GM19035 (cell line): ENCODE data around the gene CNTN2.

ENCODE experiments used
- ATAC-seq: cut with Tn5 transposase; IDR thresholded peaks from one replicate; pipeline ENCODE4 v1.9.1; 2021; ENCODE audit not compliant: unreplicated experiment

CNTN2 gene

DNA sequence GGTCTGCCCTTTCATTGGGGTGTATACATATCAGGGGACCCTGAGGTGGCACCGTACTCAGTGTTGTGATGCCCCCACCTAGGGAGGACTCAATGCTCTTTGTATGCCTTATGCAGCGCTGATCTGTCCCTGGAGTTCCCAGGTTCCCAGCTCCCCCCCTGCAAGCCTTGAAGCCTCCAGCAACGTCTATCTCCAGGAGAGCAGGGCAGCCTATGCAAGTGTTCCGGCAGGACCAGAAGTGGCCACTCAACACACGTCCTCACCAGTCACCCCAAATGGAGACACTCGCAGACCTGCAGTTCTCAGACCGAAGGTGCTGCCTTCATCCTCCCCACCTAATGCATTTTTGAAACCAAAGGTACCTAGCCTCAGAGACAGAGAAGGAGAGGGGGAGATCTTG, 25.2 kb upstream of the CNTN2 start:
- no peak for ATAC-seq

GRCh38 chr1:205018381-205018780, 24.6 kb upstream of the CNTN2 start:
- no peak for ATAC-seq

DNA sequence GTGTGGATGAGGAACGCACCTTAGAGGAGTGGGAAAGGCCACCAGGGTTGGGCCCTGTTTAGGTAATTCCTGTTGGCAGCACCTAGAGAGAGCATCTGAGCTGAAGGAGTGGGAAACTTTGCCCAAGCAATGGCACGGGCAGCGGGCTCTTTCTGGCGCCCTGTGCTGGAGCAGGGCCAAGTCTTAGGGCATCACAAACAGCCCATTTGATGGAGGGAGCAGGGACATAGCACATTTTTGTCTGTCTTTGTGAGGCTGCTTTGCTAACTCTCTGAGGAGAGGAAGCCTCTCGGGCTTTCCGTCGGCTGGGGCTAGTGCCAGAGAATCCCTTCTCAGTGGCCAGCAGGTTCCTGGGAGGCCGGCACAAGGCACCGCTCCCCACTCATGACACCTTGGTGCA, 22.5 kb upstream of the CNTN2 start:
- ATAC-seq = no peak

DNA sequence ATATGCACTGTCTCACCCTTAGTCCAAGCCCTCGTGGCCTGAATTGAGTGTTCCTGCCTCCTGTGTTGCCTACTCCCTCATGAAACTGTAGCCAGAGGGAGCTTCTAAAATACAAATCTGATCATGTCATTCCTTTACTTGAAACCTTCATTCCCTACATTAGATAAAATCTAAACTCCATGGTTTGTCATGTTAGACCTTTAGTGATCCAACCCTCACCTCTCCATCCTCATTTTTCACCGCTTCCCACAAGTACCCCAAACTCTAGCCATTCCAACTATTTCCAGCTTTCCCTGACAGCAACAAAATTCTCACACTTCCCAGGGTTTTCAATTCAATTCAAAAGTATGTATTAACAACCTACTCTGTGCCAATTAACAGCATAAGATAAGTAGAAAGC, 18.3 kb upstream of the CNTN2 start:
- no peak for ATAC-seq

GRCh38 chr1:205025239-205025638, 17.8 kb upstream of the CNTN2 start:
- no peak for ATAC-seq

- ATAC-seq = no peak
These were observed 16.8 kb upstream of the CNTN2 start for GRCh38 chr1:205026181-205026580.

DNA sequence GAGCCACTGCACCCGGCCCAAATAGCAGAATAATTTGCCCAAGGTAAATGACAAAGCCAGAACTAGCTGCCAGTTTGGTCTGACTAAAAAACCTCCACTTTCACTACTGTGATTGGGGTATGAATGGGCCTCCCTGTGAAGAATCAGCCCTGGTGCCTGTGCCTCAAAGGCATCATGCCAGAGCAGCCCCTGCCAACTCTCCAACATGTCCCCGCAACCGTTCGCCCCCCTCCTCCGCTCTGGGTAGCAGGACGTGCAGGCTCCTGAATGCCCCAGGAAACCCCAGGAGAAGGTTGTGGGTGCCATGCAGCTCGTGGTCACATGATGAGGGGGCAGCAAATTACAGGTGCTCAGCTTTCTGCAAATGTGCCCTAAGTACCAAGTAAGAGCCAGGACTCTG, 14.6 kb upstream of the CNTN2 start:
- ATAC-seq = no peak

- no peak for ATAC-seq
These were observed 14.1 kb upstream of the CNTN2 start for GRCh38 chr1:205028924-205029323.

GRCh38 chr1:205030241-205030640, 12.8 kb upstream of the CNTN2 start:
- no peak for ATAC-seq

DNA sequence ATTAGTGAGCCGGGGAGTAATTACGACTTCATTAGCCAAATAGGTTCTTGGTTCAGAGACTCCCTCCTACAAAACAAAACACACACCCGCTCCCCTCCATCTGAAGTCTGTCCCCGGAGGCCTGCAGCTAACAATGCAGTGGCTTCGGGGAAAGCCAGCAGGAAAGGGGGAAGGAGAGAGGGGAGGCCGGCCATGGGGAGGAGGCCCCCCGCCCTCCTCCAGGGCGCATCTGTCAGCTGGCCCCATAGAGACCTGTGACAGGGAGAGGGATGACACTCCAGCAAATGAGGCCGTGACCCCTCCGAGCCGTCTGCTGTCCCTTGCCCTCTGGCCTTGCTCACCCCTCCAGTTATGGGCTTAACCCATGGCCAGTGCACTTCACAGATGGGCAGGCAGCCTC, 12.1 kb upstream of the CNTN2 start:
- ATAC-seq = no peak

DNA sequence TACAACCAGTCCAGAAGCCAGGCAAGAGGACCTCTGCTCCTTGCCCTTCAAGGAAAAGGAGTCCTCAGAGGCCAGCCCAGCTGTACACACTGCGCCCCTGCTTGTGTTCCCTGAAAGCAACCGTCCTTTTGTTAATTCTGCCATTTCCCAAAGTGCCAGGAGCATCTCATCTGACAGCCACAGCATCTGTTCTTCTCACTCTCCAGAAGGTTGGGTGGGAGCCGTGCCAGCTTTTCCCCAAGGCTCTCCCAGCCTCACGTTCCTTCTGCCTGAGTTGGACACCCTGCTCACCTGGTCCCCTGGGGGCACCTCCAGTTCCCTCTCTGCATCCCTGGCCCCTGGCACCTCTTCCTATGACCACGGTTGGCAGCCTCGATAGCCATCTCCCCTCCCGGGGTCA, 10.5 kb upstream of the CNTN2 start:
- no peak for ATAC-seq

DNA sequence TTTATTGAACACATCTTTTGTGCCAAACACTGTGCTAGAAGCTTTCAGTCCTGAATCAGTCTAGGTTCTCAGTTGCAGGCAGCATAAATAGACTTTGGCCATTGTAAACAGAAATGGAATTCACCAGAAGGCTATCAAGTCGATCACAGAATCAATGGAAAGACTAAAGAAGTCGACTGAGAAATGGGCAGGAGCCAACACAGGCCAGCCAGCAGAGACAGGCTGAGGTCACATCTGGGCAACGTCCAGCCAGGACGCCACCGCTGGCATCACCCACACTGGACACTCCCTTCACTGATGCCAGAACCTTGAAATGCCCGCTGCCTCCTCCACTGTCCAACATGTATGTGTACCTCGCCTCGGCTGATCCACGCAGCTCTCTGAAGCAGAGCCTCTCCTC, 5.5 kb upstream of the CNTN2 start:
- no peak for ATAC-seq

GRCh38 chr1:205038132-205038786, 4.8 kb upstream of the CNTN2 start:
- ATAC-seq = no peak

DNA sequence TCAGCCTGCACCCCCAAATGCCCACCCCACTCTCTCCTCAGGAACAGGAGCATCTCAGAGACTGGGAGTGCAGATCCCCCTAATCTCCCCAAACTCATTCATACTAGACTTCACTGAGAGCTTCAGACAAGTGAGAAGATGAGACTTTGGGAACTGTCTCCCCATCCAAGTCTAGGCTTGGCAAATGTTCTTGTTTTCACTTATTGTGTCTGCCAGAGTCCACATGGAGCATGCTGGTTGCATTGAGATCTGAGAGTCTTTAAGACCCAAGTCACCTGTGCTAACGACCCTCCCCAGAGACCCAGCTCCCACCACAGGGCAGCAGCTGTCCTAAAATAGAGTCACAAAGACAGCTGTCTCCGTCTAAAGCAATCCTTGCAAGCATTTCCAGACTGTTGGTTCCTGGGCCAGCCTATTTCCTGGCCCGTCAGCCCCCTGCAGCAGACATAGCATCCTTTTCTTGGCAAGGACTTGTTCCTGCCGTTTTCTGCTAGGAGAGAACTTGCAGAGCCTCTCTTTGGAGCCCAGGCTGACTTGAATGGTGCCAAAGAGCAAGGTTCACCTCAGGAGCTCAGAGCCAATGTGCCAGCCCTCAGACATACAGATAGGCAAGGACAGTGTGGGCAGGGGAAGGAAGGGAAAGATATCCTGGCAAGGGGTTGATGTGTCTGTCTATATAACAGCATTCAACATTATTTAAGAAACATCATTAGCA, 1.9 kb upstream of the CNTN2 start:
- no peak for ATAC-seq

DNA sequence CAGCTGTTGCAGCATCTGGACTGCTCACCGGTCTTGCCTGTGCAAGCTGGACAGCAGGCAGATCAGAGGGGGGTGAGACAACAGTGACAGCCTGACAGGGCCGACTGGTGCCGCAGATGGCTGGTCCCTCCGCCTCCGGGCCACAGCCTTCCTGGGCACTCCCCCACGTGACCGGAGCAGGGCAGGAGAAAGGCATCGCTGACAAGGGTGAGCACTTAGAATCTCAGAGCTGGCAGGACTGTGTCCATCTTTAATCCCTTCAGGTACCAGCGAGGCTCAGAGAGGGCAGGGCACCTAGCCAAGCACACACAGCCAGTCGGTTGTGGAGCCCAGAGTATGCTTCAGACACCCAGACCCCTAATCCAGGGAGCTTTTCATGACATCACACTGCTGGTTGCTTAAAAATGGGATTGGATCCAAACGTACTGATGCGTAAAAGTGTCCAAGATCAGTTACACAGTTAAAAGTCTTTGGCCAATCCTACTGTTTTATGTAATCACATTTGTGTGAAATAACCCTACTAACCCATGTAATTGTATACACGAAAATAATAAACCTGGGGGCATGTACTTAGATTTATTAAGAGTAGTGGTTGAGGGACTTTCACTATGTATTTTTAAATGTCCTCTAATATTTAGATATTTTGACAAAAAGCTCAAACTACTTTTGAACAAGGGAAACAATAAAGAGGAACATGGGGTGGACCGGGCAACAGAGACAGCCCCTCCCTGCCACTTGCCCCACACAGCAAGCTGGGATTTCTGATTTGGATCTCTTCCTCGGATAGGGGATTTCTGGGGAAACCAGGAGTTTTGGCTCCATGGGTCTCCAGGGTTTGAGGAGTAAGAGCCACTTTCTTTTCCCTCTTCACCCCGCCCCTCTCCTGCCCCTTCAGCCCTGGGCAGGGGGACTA, 758 bp upstream of the CNTN2 start:
- ATAC-seq = no peak

- ATAC-seq = no peak
These were observed 854 bp downstream of the CNTN2 start for GRCh38 chr1:205043866-205044265.

DNA sequence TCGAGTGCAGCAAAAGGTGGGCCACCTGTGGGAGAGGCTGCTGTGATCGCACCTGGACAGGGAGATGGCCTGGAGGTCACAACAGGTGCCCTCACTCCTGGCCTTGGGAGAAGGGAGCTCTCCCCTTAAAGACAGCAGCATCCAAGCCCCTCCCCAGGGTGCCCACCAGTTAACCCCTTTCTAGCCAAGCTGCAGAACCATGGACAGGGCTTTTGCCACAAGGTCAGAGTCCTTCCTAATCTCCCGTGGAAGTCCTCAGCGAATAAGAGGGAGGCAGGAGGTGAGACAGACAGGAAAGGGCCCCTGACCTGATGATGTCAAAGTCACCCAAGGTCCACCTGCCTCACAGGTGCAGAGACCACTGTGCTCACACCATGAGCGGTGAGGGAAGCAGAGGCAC, 1.7 kb downstream of the CNTN2 start:
- ATAC-seq = no peak

GRCh38 chr1:205045146-205045545, 2.1 kb downstream of the CNTN2 start:
- ATAC-seq = no peak

GRCh38 chr1:205046870-205047269, 3.9 kb downstream of the CNTN2 start:
- ATAC-seq = no peak

- ATAC-seq = no peak
These were observed 4.8 kb downstream of the CNTN2 start for GRCh38 chr1:205047764-205048231.

DNA sequence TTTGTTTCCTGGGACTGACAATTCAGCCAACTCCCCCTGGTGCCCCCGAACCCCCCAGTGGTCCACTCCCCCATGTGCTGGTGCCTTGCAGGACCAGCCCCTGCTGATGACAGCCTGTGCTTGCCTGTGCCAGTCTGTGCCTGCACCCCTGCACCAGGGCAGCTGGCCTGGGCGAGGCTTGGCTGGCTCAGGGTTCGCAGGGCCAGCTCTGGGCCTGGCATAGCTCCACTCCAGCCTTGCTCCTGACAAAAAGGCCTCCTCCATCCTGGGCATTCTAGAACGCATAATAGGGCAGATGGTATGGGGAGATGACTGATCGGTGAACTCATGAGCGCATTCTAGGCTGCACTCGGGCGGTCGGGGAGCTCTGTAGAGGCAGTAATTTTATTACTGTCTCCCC, 5.4 kb downstream of the CNTN2 start:
- ATAC-seq = no peak

GRCh38 chr1:205049479-205049878, 6.5 kb downstream of the CNTN2 start:
- no peak for ATAC-seq
